HuH-7 (cell line): ENCODE data around the gene EPN1.
"Not testable (repeated sequence)": the region's sequence is repeated elsewhere in the genome, so short reads cannot be mapped to it uniquely, and the experiment has no call there.

ENCODE experiments used
- DNase-seq: peaks from one replicate; pipeline ENCODE4 v3.0.0; 2011; ENCODE audit warnings: low spot score

Gene EPN1

GRCh38 chr19:55693336-55693974 lies 18.4 kb downstream of the EPN1 start:
- no peak for DNase-seq

GRCh38 chr19:55694241-55694655 lies 19.2 kb downstream of the EPN1 start:
- no peak for DNase-seq

GRCh38 chr19:55694656-55695491 lies 19.8 kb downstream of the EPN1 start:
- no peak for DNase-seq

- no peak for DNase-seq
Measured at GRCh38 chr19:55695511-55696290, 20.7 kb downstream of the EPN1 start.

- no peak for DNase-seq
Measured at GRCh38 chr19:55696301-55697068, 21.5 kb downstream of the EPN1 start.

- no peak for DNase-seq
Measured at GRCh38 chr19:55697069-55697440, 22.0 kb downstream of the EPN1 start.

GRCh38 chr19:55697698-55698097 lies 22.7 kb downstream of the EPN1 start:
- no peak for DNase-seq

- DNase-seq = no peak
Measured at GRCh38 chr19:55698256-55698655, 23.2 kb downstream of the EPN1 start.

- DNase-seq = no peak
Measured at GRCh38 chr19:55699221-55699620, 24.2 kb downstream of the EPN1 start.

GRCh38 chr19:55700813-55701212 lies 25.8 kb downstream of the EPN1 start:
- no peak for DNase-seq

- no peak for DNase-seq
Measured at GRCh38 chr19:55702131-55702627, 27.2 kb downstream of the EPN1 start.

- no peak for DNase-seq
Measured at GRCh38 chr19:55703790-55704215, 28.8 kb downstream of the EPN1 start.

GRCh38 chr19:55704494-55705245 lies 29.6 kb downstream of the EPN1 start:
- no peak for DNase-seq

- DNase-seq = no peak
Measured at GRCh38 chr19:55705972-55706371, 30.9 kb downstream of the EPN1 start.

- no peak for DNase-seq
Measured at GRCh38 chr19:55711719-55712118, 36.7 kb downstream of the EPN1 start.

- no peak for DNase-seq
Measured at GRCh38 chr19:55712804-55713631, 38.0 kb downstream of the EPN1 start.

GRCh38 chr19:55716531-55716930 lies 41.5 kb downstream of the EPN1 start:
- no peak for DNase-seq

GRCh38 chr19:55717251-55717650 lies 42.2 kb downstream of the EPN1 start:
- DNase-seq = no peak

GRCh38 chr19:55717879-55718711 lies 43.1 kb downstream of the EPN1 start:
- DNase-seq = not testable (repeated sequence)
